Lower leg skin (tissue), 3 donors: ENCODE measurements around the gene EFTUD2.

ENCODE experiments used
- CTCF ChIP-seq, 3 donors: fragments of 450-650 bp; IDR thresholded peaks; one replicate each; pipeline ENCODE4 v1.5.1; 2016; ENCODE audit warnings: antibody characterized with exemption in 3 of 3, mild to moderate bottlenecking in 3 of 3, moderate library complexity in 2 of 3
- POLR2A ChIP-seq, 2 donors: fragments of 450-650 bp; IDR thresholded peaks; one replicate each; pipeline ENCODE4 v1.6.1; 2016 to 2017; ENCODE audit warnings: antibody characterized with exemption in 2 of 2, mild to moderate bottlenecking in 1 of 2, moderate library complexity in 1 of 2

- TF ChIP-seq POLR2A (IDR thresholded peaks at IDR 0.05) (no peak), CTCF (IDR thresholded peaks at IDR 0.05) (no peak)
Observed at GRCh38 chr17:44848961-44849489, 50.2 kb downstream of the EFTUD2 start.
